Endothelial cell of umbilical vein (primary cell): ENCODE measurements around the gene CILP. TPM values are rescaled to one million over a fixed set of nuclear protein-coding genes. Genes with fewer than 3 reads are reported as not detected.

Experiments
- BruUV-seq: library from RNA; stranded (reverse); fragments of 400-500 nt; replicated peaks from 2 replicates; lab custom pipeline; 2021; lab: Mats Ljungman, UMichigan
- CTCF ChIA-PET: fragments of 300-600, 350-600 bp; sonication (Branson Sonifier 250); formaldehyde crosslinking; loops from one replicate; lab custom pipeline; 2021; ENCODE audit warnings: antibody characterized with exemption, inconsistent platforms; lab: Charles Lee
- POLR2A ChIA-PET: fragments of 300-600, 350-600 bp; sonication (Branson Sonifier 250); formaldehyde crosslinking; loops from one replicate; lab custom pipeline; 2021; ENCODE audit warnings: antibody characterized with exemption, inconsistent platforms; lab: Charles Lee
- DNase-seq: peaks from one replicate; pipeline ENCODE4 v3.0.0-alpha.2; 2011; ENCODE audit warnings: low read depth, low spot score
- FAIRE-seq: peaks from 2 replicates; lab custom pipeline; 2011; peaks lifted over from hg19 to GRCh38; lab: Jason Lieb, UNC
- H2AFZ ChIP-seq: 2 replicates; pipeline ENCODE4 v1.6.0; 2012; ENCODE audit warnings: low read depth, low read length, control low read depth, inconsistent platforms
- H3K27ac ChIP-seq: 2 replicates; pipeline ENCODE4 v1.5.1; 2011; ENCODE audit warnings: low read depth, mild to moderate bottlenecking, control low read depth, low read length, moderate library complexity; ENCODE audit not compliant: insufficient read depth
- H3K27me3 ChIP-seq, 2 experiments: 2 replicates each; pipeline versions ENCODE4 v1.6.0 to v1.6.1; 2011; ENCODE audit warnings: low read length in 2 of 2, mixed read lengths in 1 of 2; ENCODE audit not compliant: control insufficient read depth in 2 of 2, insufficient read depth in 2 of 2
- H3K36me3 ChIP-seq, 2 experiments: 2 replicates in 1 of 2; 3 replicates in 1 of 2; pipeline ENCODE4 v1.5.1; 2011; ENCODE audit warnings: low read length in 2 of 2, mild to moderate bottlenecking in 1 of 2, moderate library complexity in 1 of 2; ENCODE audit not compliant: control insufficient read depth in 2 of 2, insufficient read depth in 2 of 2; ENCODE audit errors: extremely low read depth in 1 of 2
- H3K4me1 ChIP-seq: 3 replicates; pipeline ENCODE4 v1.5.1; 2011; ENCODE audit warnings: mild to moderate bottlenecking, low read length; ENCODE audit not compliant: control insufficient read depth, insufficient read depth; ENCODE audit errors: extremely low read depth
- H3K4me2 ChIP-seq: 2 replicates; pipeline ENCODE4 v1.6.1; 2011; ENCODE audit warnings: low read length, control low read depth, mixed read lengths; ENCODE audit not compliant: insufficient read depth
- H3K4me3 ChIP-seq, 3 experiments: fragments of 200-600 bp in 1 of 3; sonication (generic), shearing (Covaris generic) in 1 of 3; replicated peaks in 1 of 3; 2 replicates each; pipeline ENCODE4 v1.5.1; 2011 to 2016; ENCODE audit warnings: control low read depth in 3 of 3, low read length in 3 of 3, mild to moderate bottlenecking in 2 of 3, inconsistent platforms in 1 of 3, low read depth in 1 of 3, moderate library complexity in 1 of 3; ENCODE audit not compliant: insufficient read depth in 1 of 3
- H3K79me2 ChIP-seq: 2 replicates; pipeline ENCODE4 v1.6.0; 2012; ENCODE audit warnings: low read length, inconsistent platforms; ENCODE audit not compliant: control insufficient read depth, insufficient read depth
- H3K9ac ChIP-seq: replicated peaks from 2 replicates; pipeline ENCODE3; 2011; ENCODE audit warnings: low read length, control low read depth; ENCODE audit not compliant: insufficient read depth; ENCODE audit errors: extremely low read depth
- H3K9me1 ChIP-seq: replicated peaks from 3 replicates; pipeline ENCODE4 v1.6.0; 2011; ENCODE audit warnings: mild to moderate bottlenecking, low read length; ENCODE audit not compliant: control insufficient read depth, insufficient read depth; ENCODE audit errors: extremely low read depth
- H3K9me3 ChIP-seq: replicated peaks from 2 replicates; pipeline ENCODE4 v1.5.1; 2012; ENCODE audit warnings: low read length, inconsistent platforms; ENCODE audit not compliant: control insufficient read depth, insufficient read depth
- H4K20me1 ChIP-seq: replicated peaks from 2 replicates; pipeline ENCODE3; 2011; ENCODE audit warnings: mild to moderate bottlenecking, low read length; ENCODE audit not compliant: control insufficient read depth, insufficient read depth; ENCODE audit errors: extremely low read depth
- EZH2 ChIP-seq: IDR thresholded peaks from 2 replicates; pipeline ENCODE4 v1.6.1; 2012; ENCODE audit warnings: borderline replicate concordance, low read depth, mild to moderate bottlenecking, moderate library complexity, low read length, inconsistent platforms; ENCODE audit not compliant: severe bottlenecking
- FOS ChIP-seq: IDR thresholded peaks from 2 replicates; pipeline ENCODE4 v1.6.1; 2011; ENCODE audit warnings: mild to moderate bottlenecking, low read length, moderate library complexity, borderline replicate concordance; ENCODE audit not compliant: insufficient read depth
- GATA2 ChIP-seq: IDR thresholded peaks from 2 replicates; pipeline ENCODE4 v1.7.0; 2011; ENCODE audit warnings: low read depth, mild to moderate bottlenecking, moderate library complexity, mixed read lengths, low read length; ENCODE audit not compliant: insufficient read length, insufficient read depth
- JUN ChIP-seq: IDR thresholded peaks from 2 replicates; pipeline ENCODE4 v1.6.1; 2011; ENCODE audit warnings: borderline replicate concordance, low read depth; ENCODE audit not compliant: insufficient read length, insufficient read depth
- MYC ChIP-seq: IDR thresholded peaks from one replicate; pipeline ENCODE4 v1.6.1; 2011; ENCODE audit warnings: mild to moderate bottlenecking, low read depth, low read length
- POLR2A ChIP-seq: IDR thresholded peaks from 2 replicates; pipeline ENCODE4 v1.6.1; 2012; ENCODE audit warnings: low read depth, mild to moderate bottlenecking, control low read depth, low read length
- POLR2AphosphoS5 ChIP-seq: IDR thresholded peaks from 2 replicates; pipeline ENCODE4 v1.6.1; 2012; ENCODE audit warnings: low read depth, mild to moderate bottlenecking, control low read depth, low read length, moderate library complexity; ENCODE audit not compliant: insufficient read depth
- dilution Hi-C: fragments of 300-500 bp; cut with MboI; formaldehyde crosslinking; loops from one replicate; pipeline ENCODE4 v1.15.0; 2019; ENCODE audit warnings: low sequenced_read_pairs; ENCODE audit not compliant: extremely low pct_ligation_motif_present
- intact Hi-C: fragments of 100-400 bp; cut with micrococcal nuclease; formaldehyde crosslinking; loops from one replicate; pipeline ENCODE4 v1.10.0; 2022
- polyA plus RNA-seq, 4 experiments: library from polyadenylated mRNA; depleted of rRNA in 3 of 4; stranded (reverse) in 3 of 4; unstranded in 1 of 4; fragments of >200 nt; gene quantifications; 2 replicates each; pipeline versions ENCODE4 v1.2.1 to v1.2.3, GENCODE V29; 2011 to 2012; ENCODE audit warnings: missing spikeins in 1 of 4
- total RNA-seq: library from RNA; stranded (reverse); gene quantifications from 2 replicates; pipeline ENCODE4 v1.2.3, GENCODE V29; 2021
- TF ChIP-seq, protein P1 (sequence below): IDR thresholded peaks from 2 replicates; pipeline ENCODE4 v1.6.1; 2011; ENCODE audit not compliant: insufficient read depth, insufficient read length
- TF ChIP-seq, protein P2 (sequence below), 2 donors: IDR thresholded peaks; 1 replicate in 1 of 2; 2 replicates in 1 of 2; pipeline ENCODE4 v1.5.1; 2011; ENCODE audit warnings: low read length in 2 of 2, mild to moderate bottlenecking in 2 of 2, moderate library complexity in 2 of 2, control low read depth in 1 of 2, inconsistent platforms in 1 of 2, low read depth in 1 of 2; ENCODE audit not compliant: insufficient read depth in 1 of 2; ENCODE audit errors: extremely low read depth in 1 of 2

Gene CILP
- total and polyA plus RNA-seq, 2 donors (not counting 3 experiments of a cell fraction or from before 2014, with no cell fraction given) = 0.01 TPM; not detected in 1

DNA sequence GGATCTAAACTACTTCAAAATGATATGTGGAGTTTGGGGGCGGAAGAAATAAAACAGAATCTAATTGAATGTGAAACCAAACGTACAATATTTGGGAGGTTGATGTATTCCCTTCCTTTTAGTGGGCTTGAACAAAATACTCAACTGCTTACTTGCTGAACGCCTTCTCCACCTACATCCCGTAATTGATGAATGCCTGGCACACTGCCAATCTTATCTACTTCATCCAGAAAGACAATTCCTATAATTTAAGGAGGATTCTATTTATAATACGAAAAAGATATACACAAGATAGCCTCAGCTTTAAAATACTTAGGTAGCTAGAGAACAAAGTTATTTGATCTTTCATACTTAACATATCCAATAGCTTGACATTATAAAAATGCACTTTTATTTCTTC, 54.6 kb downstream of the CILP start:
- Histone ChIP-seq H3K9me3 (no peaks in the 10 kb centered on the region), H3K79me2 (no peaks in the 10 kb centered on the region), H3K27ac (no peak overlapping the region), H3K4me3 (no peak overlapping the region), H4K20me1 (no peaks in the 10 kb centered on the region), H3K36me3 (peaks cover 18 to 32% of the 10 kb centered on the region in 2 experiments), H3K4me1 (no peaks in the 10 kb centered on the region), H3K9me1 (no peaks in the 10 kb centered on the region), H2AFZ (no peak overlapping the region), H3K4me2 (no peak overlapping the region), H3K9ac (no peak overlapping the region), H3K27me3 (no peaks in the 10 kb centered on the region)
- CTCF ChIA-PET = interaction anchor here (1.2 kb wide), 1 partner anchor 55 kb away, joined by 3 read pairs; no protein-coding TSS in a partner anchor
- POLR2A ChIA-PET = no interaction called here
- intact Hi-C loops (no loop called here), dilution Hi-C loops (no loop called here)
- TF ChIP-seq FOS (no peak), JUN (no peak), EZH2 (no peak)
- DNase-seq = no peak
- FAIRE-seq = no peak
- no TSS peak for BruUV-seq

- Histone ChIP-seq H3K79me2 (no peaks in the 10 kb centered on the region), H3K4me2 (no peak overlapping the region), H3K9me3 (no peaks in the 10 kb centered on the region), H4K20me1 (no peaks in the 10 kb centered on the region), H3K9ac (no peak overlapping the region), H3K36me3 (peaks cover 18 to 32% of the 10 kb centered on the region in 2 experiments), H3K4me1 (no peaks in the 10 kb centered on the region), H3K9me1 (no peaks in the 10 kb centered on the region), H3K27me3 (no peaks in the 10 kb centered on the region), H2AFZ (no peak overlapping the region), H3K4me3 (no peak overlapping the region), H3K27ac (no peak overlapping the region)
- ChIA-PET POLR2A (no interaction called here), CTCF (no interaction called here)
- intact Hi-C loops (no loop called here), dilution Hi-C loops (no loop called here)
- BruUV-seq = no TSS peak
- TF ChIP-seq EZH2 (no peak), MYC (no peak), GATA2 (no peak), POLR2A (no peak), JUN (no peak), POLR2AphosphoS5 (no peak), FOS (no peak)
- TF ChIP-seq, protein P1, sequence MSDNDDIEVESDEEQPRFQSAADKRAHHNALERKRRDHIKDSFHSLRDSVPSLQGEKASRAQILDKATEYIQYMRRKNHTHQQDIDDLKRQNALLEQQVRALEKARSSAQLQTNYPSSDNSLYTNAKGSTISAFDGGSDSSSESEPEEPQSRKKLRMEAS = no peak
- TF ChIP-seq, protein P2, sequence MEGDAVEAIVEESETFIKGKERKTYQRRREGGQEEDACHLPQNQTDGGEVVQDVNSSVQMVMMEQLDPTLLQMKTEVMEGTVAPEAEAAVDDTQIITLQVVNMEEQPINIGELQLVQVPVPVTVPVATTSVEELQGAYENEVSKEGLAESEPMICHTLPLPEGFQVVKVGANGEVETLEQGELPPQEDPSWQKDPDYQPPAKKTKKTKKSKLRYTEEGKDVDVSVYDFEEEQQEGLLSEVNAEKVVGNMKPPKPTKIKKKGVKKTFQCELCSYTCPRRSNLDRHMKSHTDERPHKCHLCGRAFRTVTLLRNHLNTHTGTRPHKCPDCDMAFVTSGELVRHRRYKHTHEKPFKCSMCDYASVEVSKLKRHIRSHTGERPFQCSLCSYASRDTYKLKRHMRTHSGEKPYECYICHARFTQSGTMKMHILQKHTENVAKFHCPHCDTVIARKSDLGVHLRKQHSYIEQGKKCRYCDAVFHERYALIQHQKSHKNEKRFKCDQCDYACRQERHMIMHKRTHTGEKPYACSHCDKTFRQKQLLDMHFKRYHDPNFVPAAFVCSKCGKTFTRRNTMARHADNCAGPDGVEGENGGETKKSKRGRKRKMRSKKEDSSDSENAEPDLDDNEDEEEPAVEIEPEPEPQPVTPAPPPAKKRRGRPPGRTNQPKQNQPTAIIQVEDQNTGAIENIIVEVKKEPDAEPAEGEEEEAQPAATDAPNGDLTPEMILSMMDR (IDR thresholded peaks at IDR 0.05; ENCODE audit: extremely low read depth in 1 of 2, insufficient read depth in 1 of 2, low read depth in 1 of 2, low read length in 2 of 2) = no peak
- FAIRE-seq (no peak), DNase-seq (no peak)
Measured at GRCh38 chr15:65154720-65155119, 56.6 kb downstream of the CILP start.
